RWPE1 (cell line): ENCODE results near the gene TPSB2.
"Not testable (repeated sequence)": the region's sequence is repeated elsewhere in the genome, so short reads cannot be mapped to it uniquely, and the experiment has no call there.

Experiments
- CTCF ChIA-PET: fragments of 350-600 bp; sonication (Branson Sonifier 250); formaldehyde crosslinking; extraction: SDS; loops from one replicate; lab custom pipeline; 2021; lab: Yijun Ruan, JAX
- POLR2A ChIA-PET: fragments of 400-600 bp; formaldehyde crosslinking; extraction: SDS; loops from one replicate; lab custom pipeline; 2020; ENCODE audit warnings: antibody characterized with exemption; ENCODE audit not compliant: low non-redundant PET; lab: Yijun Ruan, JAX
- DNase-seq: peaks from one replicate; pipeline ENCODE4 v3.0.0; 2012; ENCODE audit warnings: low spot score
- H3K27ac ChIP-seq: fragments of 450-650 bp; 2 replicates; pipeline ENCODE4 v1.5.1; 2017
- CTCF ChIP-seq: fragments of 450-650 bp; conservative IDR thresholded peaks from 2 replicates; pipeline ENCODE4 v1.5.1; 2017; ENCODE audit warnings: low read depth, mild to moderate bottlenecking

Gene TPSB2

GRCh38 chr16:1230471-1231212 lies 658 bp upstream of the TPSB2 start:
- POLR2A ChIA-PET, H3K27ac ChIP-seq, CTCF ChIA-PET, DNase-seq: not testable (repeated sequence)

- CTCF ChIA-PET, H3K27ac ChIP-seq, POLR2A ChIA-PET, DNase-seq: not testable (repeated sequence)
Observed at GRCh38 chr16:1229476-1229875, 508 bp downstream of the TPSB2 start.

- H3K27ac ChIP-seq, POLR2A ChIA-PET, CTCF ChIA-PET, DNase-seq: not testable (repeated sequence)
Observed at GRCh38 chr16:1228227-1228626, 1.8 kb downstream of the TPSB2 start.

GRCh38 chr16:1226692-1227091 lies 3.3 kb downstream of the TPSB2 start:
- H3K27ac ChIP-seq, DNase-seq, CTCF ChIA-PET, POLR2A ChIA-PET: not testable (repeated sequence)

- POLR2A ChIA-PET = interaction anchor here (0.6 kb wide), 1 partner anchor 285 kb away, joined by 3 read pairs; no protein-coding TSS in a partner anchor
- H3K27ac ChIP-seq, CTCF ChIA-PET, DNase-seq: not testable (repeated sequence)
Observed at GRCh38 chr16:1225728-1226311, 4.2 kb downstream of the TPSB2 start.

GRCh38 chr16:1225051-1225451 lies 4.9 kb downstream of the TPSB2 start, which contains the start of gene TPSG1:
TSS of gene TPSG1 (minus strand) at chr16:1225268. CDS start at chr16:1225252, 16 bp downstream.
- TF ChIP-seq CTCF = no peak
- DNase-seq = no peak
- CTCF ChIA-PET = no interaction called here
- no peak within 1 kb of the TSS for H3K27ac ChIP-seq
- POLR2A ChIA-PET = no interaction called here

GRCh38 chr16:1224558-1224957 lies 5.4 kb downstream of the TPSB2 start:
- no peak overlapping the region for H3K27ac ChIP-seq
- DNase-seq = no peak
- no peak for TF ChIP-seq CTCF
- CTCF ChIA-PET = no interaction called here
- POLR2A ChIA-PET = no interaction called here

GRCh38 chr16:1223355-1224214 lies 6.4 kb downstream of the TPSB2 start:
- ChIA-PET POLR2A (no interaction called here), CTCF (no interaction called here)
- DNase-seq = no peak
- H3K27ac ChIP-seq = no peak overlapping the region
- TF ChIP-seq CTCF = no peak
